ENCODE measurements around the gene ST8SIA6. TPM values are rescaled to one million over a fixed set of nuclear protein-coding genes. Genes with fewer than 3 reads are reported as not detected.

Gene ST8SIA6
- total and polyA plus RNA-seq, 10 of the 15 experiments (the other 5 are each of a cell fraction or from before 2014, with no cell fraction given), result 0.22 TPM; not detected in 9

DNA sequence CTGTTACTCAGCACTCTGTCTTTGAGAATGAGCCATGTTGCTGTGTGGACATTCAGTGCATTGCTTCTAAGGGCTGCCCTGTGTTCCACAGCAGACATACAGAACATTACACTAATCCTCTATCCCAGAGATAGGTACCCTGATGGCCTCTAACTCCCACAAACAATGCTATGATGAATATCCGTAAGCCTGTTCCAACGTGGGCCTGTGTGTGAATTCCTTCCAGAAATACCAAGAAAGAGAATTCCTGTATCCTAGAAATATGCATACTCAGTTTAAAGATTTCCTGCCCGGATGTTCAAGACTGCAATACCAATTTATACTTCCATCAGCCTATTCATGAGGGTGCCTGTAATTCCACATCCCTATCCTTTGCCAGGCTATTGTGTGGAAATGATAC is 21.3 kb upstream of the ST8SIA6 start:
- in situ Hi-C loops (cut with MboI) (no loop called here), intact Hi-C loops (cut with micrococcal nuclease; ENCODE audit: unreplicated experiment) (loop anchor here (2.0 kb wide), 1 partner anchor 35 kb away; no protein-coding TSS in a partner anchor)
- DNase-seq (ENCODE audit: low read depth, low spot score) (no peak), FAIRE-seq (no peak), ATAC-seq (0 out of 3 replicates have a peak, but pooled peaks have one; percentile 35)
- no TSS peak for BruUV-seq (replicated peaks)
- H3K4me2 ChIP-seq (ENCODE audit: control insufficient read depth, insufficient read depth), result no peak overlapping the region
- RAD21 ChIA-PET (ENCODE audit: unreplicated experiment), result interaction anchor here (1.0 kb wide), 1 partner anchor 47 kb away, joined by 3 read pairs; no protein-coding TSS in a partner anchor
- 55% methylated on average over 3 of the region's 3 CpGs for WGBS (ENCODE audit: insufficient coverage, insufficient replicate concordance, low lambda C conversion rate, missing lambda C conversion rate)
- H3K9me3 ChIP-seq (replicated peaks; ENCODE audit: control insufficient read depth, insufficient read depth, low read length), result no peaks in the 10 kb centered on the region; the same call in 2 of the 3 replicates
- no peak for TF ChIP-seq IKZF1 (conservative IDR thresholded peaks at IDR 0.05)
- TF ChIP-seq EGR1 (IDR thresholded peaks at IDR 0.05; ENCODE audit: borderline replicate concordance in 1 of 2, low read depth in 2 of 2, low read length in 2 of 2), result no peak
- no peak for TF ChIP-seq POLR2AphosphoS2 (IDR thresholded peaks at IDR 0.05; ENCODE audit: low read depth, low read length)
- TF ChIP-seq, protein P1, sequence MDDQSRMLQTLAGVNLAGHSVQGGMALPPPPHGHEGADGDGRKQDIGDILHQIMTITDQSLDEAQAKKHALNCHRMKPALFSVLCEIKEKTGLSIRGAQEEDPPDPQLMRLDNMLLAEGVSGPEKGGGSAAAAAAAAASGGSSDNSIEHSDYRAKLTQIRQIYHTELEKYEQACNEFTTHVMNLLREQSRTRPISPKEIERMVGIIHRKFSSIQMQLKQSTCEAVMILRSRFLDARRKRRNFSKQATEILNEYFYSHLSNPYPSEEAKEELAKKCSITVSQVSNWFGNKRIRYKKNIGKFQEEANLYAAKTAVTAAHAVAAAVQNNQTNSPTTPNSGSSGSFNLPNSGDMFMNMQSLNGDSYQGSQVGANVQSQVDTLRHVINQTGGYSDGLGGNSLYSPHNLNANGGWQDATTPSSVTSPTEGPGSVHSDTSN (IDR thresholded peaks at IDR 0.05; ENCODE audit: insufficient replicate concordance, low read depth, low read length), result no peak
- no peak for TF ChIP-seq TARDBP (IDR thresholded peaks at IDR 0.05; ENCODE audit: borderline replicate concordance)
- TF ChIP-seq SUPT20H (IDR thresholded peaks at IDR 0.05; ENCODE audit: borderline replicate concordance, control insufficient read depth, low read depth, low read length), result no peak
- TF ChIP-seq, protein P2, sequence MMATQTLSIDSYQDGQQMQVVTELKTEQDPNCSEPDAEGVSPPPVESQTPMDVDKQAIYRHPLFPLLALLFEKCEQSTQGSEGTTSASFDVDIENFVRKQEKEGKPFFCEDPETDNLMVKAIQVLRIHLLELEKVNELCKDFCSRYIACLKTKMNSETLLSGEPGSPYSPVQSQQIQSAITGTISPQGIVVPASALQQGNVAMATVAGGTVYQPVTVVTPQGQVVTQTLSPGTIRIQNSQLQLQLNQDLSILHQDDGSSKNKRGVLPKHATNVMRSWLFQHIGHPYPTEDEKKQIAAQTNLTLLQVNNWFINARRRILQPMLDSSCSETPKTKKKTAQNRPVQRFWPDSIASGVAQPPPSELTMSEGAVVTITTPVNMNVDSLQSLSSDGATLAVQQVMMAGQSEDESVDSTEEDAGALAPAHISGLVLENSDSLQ (IDR thresholded peaks at IDR 0.05), result no peak
- no peak for TF ChIP-seq ZNF274 (IDR thresholded peaks at IDR 0.05; ENCODE audit: insufficient read depth, insufficient read length)
- TF ChIP-seq ETV6 (conservative IDR thresholded peaks at IDR 0.05 in 1 of 2, IDR thresholded peaks at IDR 0.05 in 1 of 2; ENCODE audit: borderline replicate concordance in 1 of 2, low read depth in 1 of 2), result no peak
- TF ChIP-seq RBBP5 (conservative IDR thresholded peaks at IDR 0.05), result no peak
- TF ChIP-seq BMI1 (IDR thresholded peaks at IDR 0.05; ENCODE audit: borderline replicate concordance), result no peak
- no peak for TF ChIP-seq FOXM1 (IDR thresholded peaks at IDR 0.05; ENCODE audit: low read depth, low read length)
- TF ChIP-seq, protein P3, sequence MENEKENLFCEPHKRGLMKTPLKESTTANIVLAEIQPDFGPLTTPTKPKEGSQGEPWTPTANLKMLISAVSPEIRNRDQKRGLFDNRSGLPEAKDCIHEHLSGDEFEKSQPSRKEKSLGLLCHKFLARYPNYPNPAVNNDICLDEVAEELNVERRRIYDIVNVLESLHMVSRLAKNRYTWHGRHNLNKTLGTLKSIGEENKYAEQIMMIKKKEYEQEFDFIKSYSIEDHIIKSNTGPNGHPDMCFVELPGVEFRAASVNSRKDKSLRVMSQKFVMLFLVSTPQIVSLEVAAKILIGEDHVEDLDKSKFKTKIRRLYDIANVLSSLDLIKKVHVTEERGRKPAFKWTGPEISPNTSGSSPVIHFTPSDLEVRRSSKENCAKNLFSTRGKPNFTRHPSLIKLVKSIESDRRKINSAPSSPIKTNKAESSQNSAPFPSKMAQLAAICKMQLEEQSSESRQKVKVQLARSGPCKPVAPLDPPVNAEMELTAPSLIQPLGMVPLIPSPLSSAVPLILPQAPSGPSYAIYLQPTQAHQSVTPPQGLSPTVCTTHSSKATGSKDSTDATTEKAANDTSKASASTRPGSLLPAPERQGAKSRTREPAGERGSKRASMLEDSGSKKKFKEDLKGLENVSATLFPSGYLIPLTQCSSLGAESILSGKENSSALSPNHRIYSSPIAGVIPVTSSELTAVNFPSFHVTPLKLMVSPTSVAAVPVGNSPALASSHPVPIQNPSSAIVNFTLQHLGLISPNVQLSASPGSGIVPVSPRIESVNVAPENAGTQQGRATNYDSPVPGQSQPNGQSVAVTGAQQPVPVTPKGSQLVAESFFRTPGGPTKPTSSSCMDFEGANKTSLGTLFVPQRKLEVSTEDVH (IDR thresholded peaks at IDR 0.05; ENCODE audit: low read depth, partially characterized antibody), result no peak
- TF ChIP-seq CHD1 (IDR thresholded peaks at IDR 0.05; ENCODE audit: low read depth, low read length), result no peak
- no peak for TF ChIP-seq YBX1 (IDR thresholded peaks at IDR 0.05)
- no peak for TF ChIP-seq POLR2AphosphoS5 (IDR thresholded peaks at IDR 0.05; ENCODE audit: low read length)
- TF ChIP-seq SIX5 (IDR thresholded peaks at IDR 0.05; ENCODE audit: low read depth, low read length, severe bottlenecking), result no peak
- TF ChIP-seq RELA (IDR thresholded peaks at IDR 0.05; ENCODE audit: borderline replicate concordance, partially characterized antibody), result no peak
- TF ChIP-seq, protein P4, sequence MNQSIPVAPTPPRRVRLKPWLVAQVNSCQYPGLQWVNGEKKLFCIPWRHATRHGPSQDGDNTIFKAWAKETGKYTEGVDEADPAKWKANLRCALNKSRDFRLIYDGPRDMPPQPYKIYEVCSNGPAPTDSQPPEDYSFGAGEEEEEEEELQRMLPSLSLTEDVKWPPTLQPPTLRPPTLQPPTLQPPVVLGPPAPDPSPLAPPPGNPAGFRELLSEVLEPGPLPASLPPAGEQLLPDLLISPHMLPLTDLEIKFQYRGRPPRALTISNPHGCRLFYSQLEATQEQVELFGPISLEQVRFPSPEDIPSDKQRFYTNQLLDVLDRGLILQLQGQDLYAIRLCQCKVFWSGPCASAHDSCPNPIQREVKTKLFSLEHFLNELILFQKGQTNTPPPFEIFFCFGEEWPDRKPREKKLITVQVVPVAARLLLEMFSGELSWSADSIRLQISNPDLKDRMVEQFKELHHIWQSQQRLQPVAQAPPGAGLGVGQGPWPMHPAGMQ (IDR thresholded peaks at IDR 0.05; ENCODE audit: borderline replicate concordance), result no peak
- no peak overlapping the region for H3K9ac ChIP-seq (ENCODE audit: control insufficient read depth, insufficient read depth, low read length)
- CTCF ChIA-PET, result no interaction called here
- H3K27ac ChIP-seq (ENCODE audit: control insufficient read depth, insufficient read depth), result no peak overlapping the region
- no peaks in the 10 kb centered on the region for H3K79me2 ChIP-seq (ENCODE audit: control insufficient read depth, insufficient read depth, low read length)
- no peaks in the 10 kb centered on the region for H4K20me1 ChIP-seq (ENCODE audit: control insufficient read depth, insufficient read depth)
- H3K27me3 ChIP-seq (replicated peaks in 1 of 2; ENCODE audit: control insufficient read depth in 2 of 2, insufficient read depth in 2 of 2, low read length in 1 of 2), result no peaks in the 10 kb centered on the region
- no peaks in the 10 kb centered on the region for H3K36me3 ChIP-seq (ENCODE audit: control insufficient read depth in 2 of 2, insufficient read depth in 2 of 2, low read length in 1 of 2)
- no peak overlapping the region for H2AFZ ChIP-seq (ENCODE audit: control insufficient read depth, low read depth, low read length)
- no peak overlapping the region for H3K4me3 ChIP-seq
- SMC1A ChIA-PET (ENCODE audit: uncharacterized antibody, unreplicated experiment), result interaction anchor here (1.0 kb wide), 1 partner anchor 9 kb away, joined by 4 read pairs; no protein-coding TSS in a partner anchor
- POLR2A ChIA-PET, result interaction anchor here (0.5 kb wide), 1 partner anchor 681 kb away, joined by 4 read pairs; no protein-coding TSS in a partner anchor
- H3K4me1 ChIP-seq (ENCODE audit: control insufficient read depth, insufficient read depth, low read length), result no peaks in the 10 kb centered on the region

All from GM12878 (cell line).